SK-N-SH treated with all-trans-retinoic acid at 6 μM for 48 hours (cell line): ENCODE data around the gene CDR2L.

Experiments used
- ISL1 ChIP-seq: fragments of 250-450 bp; sonication (Bioruptor Pico); IDR thresholded peaks from 2 replicates; pipeline ENCODE4 v2.1.2; 2022; ENCODE audit warnings: mild to moderate bottlenecking, moderate library complexity
- OSR1 ChIP-seq: fragments of 250-450 bp; sonication (Bioruptor Pico); IDR thresholded peaks from 2 replicates; pipeline ENCODE4 v1.8.0; 2022; ENCODE audit warnings: moderate library complexity, mild to moderate bottlenecking, inconsistent platforms
- POU6F1 ChIP-seq: fragments of 250-450 bp; sonication (Bioruptor Pico); IDR thresholded peaks from 2 replicates; pipeline ENCODE4 v1.8.0; 2021; ENCODE audit warnings: low read depth, mild to moderate bottlenecking, moderate library complexity, borderline replicate concordance
- PPARA ChIP-seq: fragments of 250-450 bp; sonication (Bioruptor Pico); IDR thresholded peaks from 2 replicates; pipeline ENCODE4 v1.5.0; 2020; ENCODE audit warnings: mild to moderate bottlenecking, borderline replicate concordance
- RARB ChIP-seq: fragments of 250-450 bp; sonication (Bioruptor Pico); IDR thresholded peaks from 2 replicates; pipeline ENCODE4 v1.8.0; 2021; ENCODE audit warnings: mild to moderate bottlenecking, moderate library complexity
- TOX ChIP-seq: fragments of 250-450 bp; sonication (Bioruptor Pico); IDR thresholded peaks from 2 replicates; pipeline ENCODE4 v1.8.0; 2021; ENCODE audit warnings: mild to moderate bottlenecking, moderate library complexity, borderline replicate concordance
- TSHZ2 ChIP-seq: fragments of 250-450 bp; sonication (Bioruptor Pico); IDR thresholded peaks from 2 replicates; pipeline ENCODE4 v1.5.0; 2020; ENCODE audit warnings: mild to moderate bottlenecking, moderate library complexity
- ZFP3 ChIP-seq: fragments of 250-450 bp; sonication (Bioruptor Pico); IDR thresholded peaks from 2 replicates; pipeline ENCODE4 v1.5.0; 2020; ENCODE audit warnings: mild to moderate bottlenecking, moderate library complexity
- ZFP30 ChIP-seq: fragments of 450-650 bp; formaldehyde crosslinking; IDR thresholded peaks from 2 replicates; pipeline ENCODE4 v1.5.0; 2022; ENCODE audit warnings: mild to moderate bottlenecking, moderate library complexity
- ZNF565 ChIP-seq: fragments of 450-650 bp; formaldehyde crosslinking; conservative IDR thresholded peaks from 2 replicates; pipeline ENCODE4 v1.5.0; 2020; ENCODE audit warnings: low read depth, mild to moderate bottlenecking, moderate library complexity
- ZNF8 ChIP-seq: fragments of 450-650 bp; formaldehyde crosslinking; IDR thresholded peaks from 2 replicates; pipeline ENCODE4 v1.5.0; 2020; ENCODE audit warnings: mild to moderate bottlenecking, moderate library complexity
- TF ChIP-seq, protein P1 (sequence below): fragments of 250-450 bp; sonication (Bioruptor Pico); IDR thresholded peaks from 2 replicates; pipeline ENCODE4 v1.5.1; 2021; ENCODE audit warnings: mild to moderate bottlenecking, moderate library complexity

- TF ChIP-seq ISL1, result no peak
- no peak for TF ChIP-seq ZNF565
- TF ChIP-seq POU6F1 (CRISPR knock-in tag), result no peak
- TF ChIP-seq OSR1, result no peak
- TF ChIP-seq TOX (CRISPR knock-in tag), result no peak
- no peak for TF ChIP-seq RARB
- TF ChIP-seq PPARA (CRISPR knock-in tag), result no peak
- no peak for TF ChIP-seq ZFP30 (CRISPR knock-in tag)
- no peak for TF ChIP-seq ZNF8 (CRISPR knock-in tag)
- TF ChIP-seq ZFP3, result no peak
- TF ChIP-seq, protein P1, sequence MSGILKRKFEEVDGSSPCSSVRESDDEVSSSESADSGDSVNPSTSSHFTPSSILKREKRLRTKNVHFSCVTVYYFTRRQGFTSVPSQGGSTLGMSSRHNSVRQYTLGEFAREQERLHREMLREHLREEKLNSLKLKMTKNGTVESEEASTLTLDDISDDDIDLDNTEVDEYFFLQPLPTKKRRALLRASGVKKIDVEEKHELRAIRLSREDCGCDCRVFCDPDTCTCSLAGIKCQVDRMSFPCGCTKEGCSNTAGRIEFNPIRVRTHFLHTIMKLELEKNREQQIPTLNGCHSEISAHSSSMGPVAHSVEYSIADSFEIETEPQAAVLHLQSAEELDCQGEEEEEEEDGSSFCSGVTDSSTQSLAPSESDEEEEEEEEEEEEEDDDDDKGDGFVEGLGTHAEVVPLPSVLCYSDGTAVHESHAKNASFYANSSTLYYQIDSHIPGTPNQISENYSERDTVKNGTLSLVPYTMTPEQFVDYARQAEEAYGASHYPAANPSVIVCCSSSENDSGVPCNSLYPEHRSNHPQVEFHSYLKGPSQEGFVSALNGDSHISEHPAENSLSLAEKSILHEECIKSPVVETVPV, result no peak
- TF ChIP-seq TSHZ2, result no peak
These were observed 23.8 kb upstream of the CDR2L start for GRCh38 chr17:74963656-74964055.
